GM19099 (cell line): ENCODE measurements around the gene RGS12.

Experiments used
- POLR2A ChIP-seq: IDR thresholded peaks from 3 replicates; pipeline ENCODE4 v1.6.1; 2011; ENCODE audit warnings: low read depth; ENCODE audit not compliant: insufficient read length; ENCODE audit errors: extremely low read depth

The RGS12 gene

DNA sequence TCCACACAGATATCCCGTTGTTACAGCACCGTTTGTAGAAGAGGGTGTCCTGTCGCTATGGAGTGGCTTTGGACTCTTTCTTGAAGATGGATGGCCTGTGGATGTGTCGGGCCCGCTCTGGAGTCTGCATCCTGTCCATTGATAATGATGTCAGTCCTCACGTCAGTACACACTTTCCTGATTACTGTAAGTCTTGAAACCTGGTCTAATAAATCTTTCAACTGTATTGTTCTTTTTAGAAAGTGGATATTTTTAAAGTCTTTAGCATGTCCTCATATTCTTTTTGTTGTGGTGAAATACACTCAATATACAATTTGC lies 29.0 kb upstream of the RGS12 start:
- no peak for TF ChIP-seq POLR2A

DNA sequence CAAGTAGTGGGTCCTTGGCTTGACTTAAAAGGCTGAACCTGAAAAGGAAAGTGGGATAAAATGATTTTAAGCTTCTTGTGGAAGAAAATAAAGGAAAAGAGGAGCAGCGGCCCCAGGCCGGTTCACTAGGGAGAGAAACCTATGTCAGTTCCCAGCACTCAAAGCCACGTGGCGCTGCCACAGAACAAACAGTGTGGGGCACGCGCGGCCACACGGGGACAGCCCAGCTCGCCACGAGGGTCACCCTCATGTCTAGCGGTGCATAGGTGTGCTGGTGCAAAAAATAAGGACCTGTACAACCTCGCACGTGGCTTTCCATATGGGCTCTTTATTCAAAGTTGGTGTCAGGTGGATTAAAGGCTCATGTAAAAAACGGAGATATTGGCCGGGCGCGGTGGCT lies 26.7 kb upstream of the RGS12 start:
- no peak for TF ChIP-seq POLR2A

DNA sequence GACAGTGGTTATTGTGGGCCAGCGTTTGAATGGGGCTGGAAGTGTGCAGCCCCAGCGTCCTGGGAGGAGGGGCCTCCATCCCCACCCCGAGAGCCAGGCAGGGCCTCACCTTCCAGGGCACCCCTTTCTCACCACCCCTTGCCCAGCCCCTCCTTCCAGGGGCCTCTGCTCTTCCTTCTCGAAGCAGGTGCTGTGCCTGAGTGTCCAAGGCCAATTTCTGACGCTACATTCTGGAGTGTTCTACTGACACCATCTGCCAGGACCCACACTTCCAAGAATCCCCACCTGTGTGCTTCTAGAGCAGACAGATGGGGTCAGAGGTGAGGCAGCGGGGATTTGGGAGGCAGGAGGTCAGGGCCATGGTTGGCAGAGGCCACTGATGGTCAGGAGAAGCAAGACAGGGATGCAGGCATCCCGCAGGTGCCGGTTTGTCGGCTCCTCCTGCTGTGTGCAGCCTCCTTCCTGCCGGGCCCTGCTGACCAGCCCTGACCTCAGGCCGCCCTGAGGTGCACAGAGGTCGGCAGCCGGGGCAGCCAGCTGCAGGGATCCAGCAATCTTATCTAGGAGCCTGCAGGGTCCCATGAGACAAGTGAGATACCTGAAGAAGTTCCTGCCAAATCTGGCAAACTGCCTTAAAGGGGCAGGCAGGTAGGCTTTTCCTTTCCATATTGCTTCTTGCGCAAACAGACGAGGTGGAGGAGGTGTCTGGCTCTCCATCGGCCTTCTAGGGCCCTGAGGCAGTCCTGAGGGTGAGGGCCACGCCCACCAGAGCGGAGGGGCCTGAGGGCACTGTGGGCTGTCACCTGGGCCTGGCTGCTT lies 25.0 kb upstream of the RGS12 start:
- no peak for TF ChIP-seq POLR2A

DNA sequence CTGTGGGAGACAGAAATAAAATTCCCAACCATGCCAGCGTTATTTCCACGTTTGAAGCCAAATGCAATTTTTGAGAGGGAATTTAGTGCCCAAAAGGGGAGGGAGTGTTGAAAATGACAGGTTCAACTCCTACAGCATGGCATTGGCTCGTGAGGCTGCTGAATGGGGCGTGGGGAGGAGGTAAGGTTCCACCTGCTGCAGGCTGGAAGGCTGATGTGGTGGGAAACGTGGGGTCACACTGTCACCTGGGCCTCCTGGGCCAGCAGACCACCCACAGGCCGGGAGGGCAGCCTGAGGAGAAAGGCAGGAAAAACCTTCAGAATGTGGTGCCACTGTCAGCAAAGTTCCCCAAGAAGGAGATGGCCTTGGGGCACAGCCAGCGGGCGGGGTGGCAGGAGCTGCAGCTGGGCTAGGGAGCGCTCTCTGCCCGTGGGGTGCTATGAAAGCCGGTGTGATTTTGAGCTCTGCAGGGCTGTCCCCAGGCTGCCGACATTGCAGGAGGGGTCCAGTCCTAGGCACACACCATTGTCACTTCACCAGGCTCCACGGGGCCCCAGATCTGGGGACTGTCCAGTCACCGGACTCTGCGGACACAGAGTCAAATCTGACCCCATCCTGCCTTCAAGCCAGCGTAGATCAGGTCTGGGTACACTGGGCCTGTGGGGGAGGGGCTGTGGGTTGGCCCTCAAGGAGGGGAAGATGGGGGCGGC lies 24.3 kb upstream of the RGS12 start:
- no peak for TF ChIP-seq POLR2A

GRCh38 chr4:3269105-3269927 lies 23.5 kb upstream of the RGS12 start:
- TF ChIP-seq POLR2A, result no peak

DNA sequence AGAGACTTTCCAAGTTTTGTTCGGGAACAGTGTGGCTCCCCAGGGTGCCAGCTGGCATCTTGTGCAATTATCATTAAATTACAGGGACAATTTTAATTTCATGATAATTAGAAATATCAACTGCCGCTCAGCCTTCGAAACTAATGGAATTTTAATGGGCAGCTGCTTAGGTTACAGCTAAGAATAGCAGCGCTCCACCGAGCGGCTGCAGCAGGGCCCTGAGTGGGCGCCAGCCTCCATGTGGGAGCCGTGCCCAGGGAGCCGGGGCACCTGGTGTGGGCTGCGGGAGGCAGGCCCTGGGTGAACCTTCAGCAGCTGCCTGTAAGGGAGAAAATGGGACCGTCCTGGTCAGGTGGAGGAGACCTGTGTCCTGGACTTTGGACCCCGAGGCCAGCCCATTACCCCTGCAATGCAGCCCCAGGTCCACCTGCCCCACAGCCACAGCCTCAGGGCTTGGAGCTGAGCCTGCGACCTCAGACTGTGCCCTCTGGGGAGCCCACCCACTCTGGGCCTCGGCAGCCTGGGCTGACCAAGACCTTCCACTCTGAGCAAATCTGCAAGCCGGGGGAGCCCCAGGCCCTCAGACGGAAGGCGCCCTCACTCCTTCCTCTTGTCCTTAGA lies 22.7 kb upstream of the RGS12 start:
- no peak for TF ChIP-seq POLR2A

DNA sequence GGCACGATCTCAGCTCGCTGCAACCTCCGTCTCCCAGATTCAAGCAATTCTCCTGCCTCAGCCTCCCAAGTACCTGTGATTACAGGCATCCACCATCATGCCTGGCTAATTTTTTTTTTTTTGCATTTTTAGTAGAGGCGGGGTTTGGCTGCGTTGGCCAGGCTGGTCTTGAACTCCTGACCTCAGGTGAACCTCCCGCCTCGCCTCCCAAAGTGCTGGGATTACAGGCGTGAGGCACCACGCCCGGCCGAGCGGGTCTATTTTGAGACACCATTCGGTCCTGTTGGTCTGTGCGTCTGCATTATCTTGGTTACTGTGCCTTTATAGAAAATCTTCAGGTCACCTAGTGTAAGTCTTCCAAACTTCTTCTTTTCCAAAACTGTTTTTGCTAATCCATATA lies 21.7 kb upstream of the RGS12 start:
- TF ChIP-seq POLR2A, result no peak

- no peak for TF ChIP-seq POLR2A
Measured at GRCh38 chr4:3276986-3277385, 15.8 kb upstream of the RGS12 start.

- TF ChIP-seq POLR2A, result no peak
Measured at GRCh38 chr4:3280466-3280865, 12.4 kb upstream of the RGS12 start.

- TF ChIP-seq POLR2A, result no peak
Measured at GRCh38 chr4:3283483-3283882, 9.3 kb upstream of the RGS12 start.

DNA sequence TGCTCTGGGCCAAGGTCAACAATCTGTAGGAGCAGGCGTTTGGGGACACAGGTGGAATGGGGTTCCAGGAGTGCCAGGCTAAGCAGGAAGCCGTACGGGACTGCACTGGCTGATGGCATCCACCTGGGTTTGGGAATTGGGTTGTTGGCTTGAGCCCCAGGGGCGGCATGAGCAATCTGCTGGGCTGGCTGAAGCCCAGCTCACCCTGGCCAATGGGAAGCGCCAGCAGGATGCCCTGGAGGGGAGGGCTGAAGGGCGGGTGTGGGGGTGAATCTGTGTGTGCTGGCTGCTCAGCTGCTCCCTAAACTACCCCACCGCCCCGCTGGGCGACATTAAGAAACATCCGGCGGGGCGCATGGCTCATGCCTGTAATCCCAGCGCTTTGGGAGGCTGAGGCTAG lies 8.9 kb upstream of the RGS12 start:
- TF ChIP-seq POLR2A, result no peak

GRCh38 chr4:3284734-3285557 lies 7.9 kb upstream of the RGS12 start:
- no peak for TF ChIP-seq POLR2A

DNA sequence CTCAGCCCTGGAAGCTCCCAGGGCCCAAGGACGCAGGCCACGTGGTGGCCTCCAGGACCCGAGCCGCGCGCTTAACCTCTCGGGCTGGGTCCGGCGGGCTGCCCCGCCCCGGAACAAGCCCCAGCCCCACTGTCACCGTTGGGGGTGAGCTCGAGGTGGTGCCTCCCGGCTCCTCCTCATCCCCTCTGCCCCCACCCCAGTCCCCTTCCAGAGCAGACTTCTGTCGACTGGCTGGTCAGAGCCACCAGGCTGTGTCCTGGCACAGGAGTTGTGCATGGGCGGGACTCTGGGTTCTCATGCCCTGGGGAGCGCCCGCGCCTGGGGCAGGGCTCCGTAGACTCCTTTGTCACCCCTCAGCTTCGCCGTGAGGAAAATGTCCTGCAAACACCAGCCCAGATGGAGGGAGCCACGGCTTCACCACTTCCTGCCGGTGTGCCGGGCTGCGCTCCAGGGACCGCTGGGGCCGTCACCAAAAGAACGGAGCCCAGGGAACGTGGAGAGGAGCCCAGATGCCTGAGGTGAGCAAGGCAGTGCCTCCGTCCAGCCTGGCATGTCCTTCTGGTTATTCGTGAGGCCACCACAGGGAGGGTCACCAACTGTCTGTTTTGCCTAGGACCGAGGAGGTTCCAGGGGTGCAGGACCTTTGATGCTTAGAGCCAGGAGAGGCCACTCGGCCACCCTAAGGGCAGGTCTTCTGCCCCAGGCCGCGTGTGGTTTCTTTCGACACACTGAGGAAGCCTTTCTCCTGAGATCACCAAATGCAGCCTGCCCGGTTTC lies 7.1 kb upstream of the RGS12 start:
- TF ChIP-seq POLR2A, result no peak

- no peak for TF ChIP-seq POLR2A
Measured at GRCh38 chr4:3286335-3287175, 6.3 kb upstream of the RGS12 start.
